Neural cell (in vitro differentiated cells): ENCODE measurements around the gene CD160. TPM values are rescaled to one million over a fixed set of nuclear protein-coding genes. Genes with fewer than 3 reads are reported as not detected.

Experiments
- H2AFZ ChIP-seq: fragments of 200-600, 300-800 bp; sonication (generic), shearing (Covaris generic); 2 replicates; pipeline ENCODE4 v1.6.0; 2014; ENCODE audit warnings: low read depth, mild to moderate bottlenecking, antibody characterized with exemption, low read length, moderate library complexity
- H3F3A ChIP-seq: fragments of 200-600 bp; shearing (Covaris generic); 2 replicates; pipeline ENCODE4 v1.6.1; 2016; ENCODE audit warnings: mild to moderate bottlenecking, moderate library complexity, mixed read lengths, antibody characterized with exemption, low read length; ENCODE audit not compliant: insufficient read depth, poor library complexity, severe bottlenecking
- H3K27ac ChIP-seq: fragments of 200-600, 300-800 bp; sonication (generic), shearing (Covaris generic); 2 replicates; pipeline ENCODE4 v1.5.1; 2014; ENCODE audit warnings: mild to moderate bottlenecking, low read length, moderate library complexity
- H3K27me3 ChIP-seq: fragments of 300-800, 200-600 bp; sonication (generic), shearing (Covaris generic); 2 replicates; pipeline ENCODE4 v1.6.0; 2014; ENCODE audit warnings: mild to moderate bottlenecking, low read depth, low read length, moderate library complexity; ENCODE audit not compliant: insufficient read depth
- H3K36me3 ChIP-seq: fragments of 300-800, 200-600 bp; sonication (generic), shearing (Covaris generic); 2 replicates; pipeline ENCODE4 v1.5.1; 2014; ENCODE audit warnings: mild to moderate bottlenecking, antibody characterized with exemption, low read length, moderate library complexity; ENCODE audit not compliant: insufficient read depth
- H3K4me2 ChIP-seq: fragments of 300-800, 200-600 bp; sonication (generic), shearing (Covaris generic); 2 replicates; pipeline ENCODE4 v1.6.0; 2014; ENCODE audit warnings: mild to moderate bottlenecking, low read length
- H3K4me3 ChIP-seq: fragments of 300-800, 200-600 bp; sonication (generic), shearing (Covaris generic); 2 replicates; pipeline ENCODE4 v1.5.1; 2014; ENCODE audit warnings: mild to moderate bottlenecking, low read length, moderate library complexity
- H3K79me2 ChIP-seq: fragments of 200-600 bp; shearing (Covaris generic); replicated peaks from 2 replicates; pipeline ENCODE4 v1.6.0; 2014; ENCODE audit warnings: mild to moderate bottlenecking, low read length, moderate library complexity; ENCODE audit not compliant: insufficient read depth
- H3K9ac ChIP-seq: fragments of 300-800, 200-600 bp; sonication (generic), shearing (Covaris generic); 2 replicates; pipeline ENCODE4 v1.6.1; 2016; ENCODE audit warnings: mild to moderate bottlenecking, low read length, mixed read lengths
- H3K9me2 ChIP-seq: fragments of 200-600 bp; shearing (Covaris generic); 2 replicates; pipeline ENCODE4 v1.6.1; 2016; ENCODE audit warnings: mild to moderate bottlenecking, low read length, mixed read lengths; ENCODE audit not compliant: insufficient read depth
- H3K9me3 ChIP-seq: fragments of 200-600, 300-800 bp; sonication (generic), shearing (Covaris generic); 2 replicates; pipeline ENCODE4 v1.6.1; 2016; ENCODE audit warnings: mild to moderate bottlenecking, mixed run types, low read length, moderate library complexity, mixed read lengths
- H4K20me1 ChIP-seq: fragments of 200-600 bp; shearing (Covaris generic); 2 replicates; pipeline ENCODE4 v1.6.1; 2016; ENCODE audit warnings: mild to moderate bottlenecking, mixed run types; ENCODE audit not compliant: insufficient read depth
- EP300 ChIP-seq: fragments of 450-650 bp; conservative IDR thresholded peaks from 2 replicates; pipeline ENCODE4 v1.6.1; 2014; ENCODE audit warnings: antibody characterized with exemption, mild to moderate bottlenecking, moderate library complexity; ENCODE audit not compliant: poor library complexity, severe bottlenecking
- EZH2 ChIP-seq: fragments of 200-600, 300-800 bp; shearing (Covaris generic), sonication (generic); IDR thresholded peaks from 2 replicates; pipeline ENCODE4 v1.6.1; 2014; ENCODE audit warnings: antibody characterized with exemption, low read length, borderline replicate concordance, mild to moderate bottlenecking; ENCODE audit not compliant: insufficient read depth, poor library complexity, severe bottlenecking
- MXI1 ChIP-seq: fragments of 450-650 bp; conservative IDR thresholded peaks from 2 replicates; pipeline ENCODE4 v1.6.1; 2014; ENCODE audit warnings: antibody characterized with exemption, mild to moderate bottlenecking; ENCODE audit not compliant: poor library complexity, severe bottlenecking
- POLR2AphosphoS5 ChIP-seq: IDR thresholded peaks from 2 replicates; pipeline ENCODE4 v1.6.1; 2012
- RAD21 ChIP-seq: fragments of 450-650 bp; conservative IDR thresholded peaks from 2 replicates; pipeline ENCODE4 v1.6.1; 2014; ENCODE audit warnings: antibody characterized with exemption, mild to moderate bottlenecking, moderate library complexity
- SMC3 ChIP-seq: fragments of 450-650 bp; conservative IDR thresholded peaks from 2 replicates; pipeline ENCODE4 v1.6.1; 2014; ENCODE audit warnings: antibody characterized with exemption, mild to moderate bottlenecking, moderate library complexity; ENCODE audit not compliant: poor library complexity
- TAF1 ChIP-seq: IDR thresholded peaks from 2 replicates; pipeline ENCODE4 v1.6.1; 2012; ENCODE audit warnings: low read depth
- polyA plus RNA-seq: library from polyadenylated mRNA; depleted of rRNA; stranded (reverse); fragments of >200 nt; gene quantifications from 2 replicates; pipeline ENCODE4 v1.2.3, GENCODE V29; 2014
- TF ChIP-seq, protein P1 (sequence below): IDR thresholded peaks from 2 replicates; pipeline ENCODE4 v1.6.1; 2012; ENCODE audit warnings: borderline replicate concordance
- TF ChIP-seq, protein P2 (sequence below): fragments of 450-650 bp; IDR thresholded peaks from 2 replicates; pipeline ENCODE4 v1.5.1; 2014; ENCODE audit warnings: antibody characterized with exemption, mild to moderate bottlenecking, moderate library complexity; ENCODE audit not compliant: poor library complexity, severe bottlenecking

The CD160 gene
- polyA plus RNA-seq, 1 donor from 2014 or later = not detected

DNA sequence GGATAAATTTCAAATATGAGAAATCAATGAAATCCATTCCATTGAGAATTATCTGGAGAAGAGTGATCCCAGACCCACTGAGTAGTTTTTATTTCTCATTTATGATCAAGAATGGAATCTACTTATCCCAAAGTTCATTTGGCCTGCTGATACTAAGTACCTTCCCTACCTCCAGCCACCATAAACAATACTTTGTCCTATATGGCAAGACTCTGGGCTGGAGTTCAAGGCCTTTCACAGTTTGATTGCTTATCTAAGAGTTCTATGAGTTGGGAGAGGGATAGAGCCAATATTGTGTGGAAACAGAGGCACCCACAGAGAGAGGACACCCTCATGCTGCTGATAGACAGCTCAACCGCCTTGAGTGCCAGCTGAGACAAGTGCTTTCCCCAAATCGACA lies 17.2 kb upstream of the CD160 start:
- Histone ChIP-seq H4K20me1 (no peaks in the 10 kb centered on the region), H3K4me2 (no peak overlapping the region), H3K36me3 (no peaks in the 10 kb centered on the region), H3K27me3 (no peaks in the 10 kb centered on the region), H3K9me2 (no peaks in the 10 kb centered on the region), H3K9me3 (no peaks in the 10 kb centered on the region), H3K79me2 (no peaks in the 10 kb centered on the region), H3F3A (no peaks in the 10 kb centered on the region), H3K4me3 (no peak overlapping the region), H3K9ac (no peak overlapping the region), H2AFZ (no peak overlapping the region), H3K27ac (no peak overlapping the region)
- no peak for TF ChIP-seq POLR2AphosphoS5
- TF ChIP-seq, protein P1, sequence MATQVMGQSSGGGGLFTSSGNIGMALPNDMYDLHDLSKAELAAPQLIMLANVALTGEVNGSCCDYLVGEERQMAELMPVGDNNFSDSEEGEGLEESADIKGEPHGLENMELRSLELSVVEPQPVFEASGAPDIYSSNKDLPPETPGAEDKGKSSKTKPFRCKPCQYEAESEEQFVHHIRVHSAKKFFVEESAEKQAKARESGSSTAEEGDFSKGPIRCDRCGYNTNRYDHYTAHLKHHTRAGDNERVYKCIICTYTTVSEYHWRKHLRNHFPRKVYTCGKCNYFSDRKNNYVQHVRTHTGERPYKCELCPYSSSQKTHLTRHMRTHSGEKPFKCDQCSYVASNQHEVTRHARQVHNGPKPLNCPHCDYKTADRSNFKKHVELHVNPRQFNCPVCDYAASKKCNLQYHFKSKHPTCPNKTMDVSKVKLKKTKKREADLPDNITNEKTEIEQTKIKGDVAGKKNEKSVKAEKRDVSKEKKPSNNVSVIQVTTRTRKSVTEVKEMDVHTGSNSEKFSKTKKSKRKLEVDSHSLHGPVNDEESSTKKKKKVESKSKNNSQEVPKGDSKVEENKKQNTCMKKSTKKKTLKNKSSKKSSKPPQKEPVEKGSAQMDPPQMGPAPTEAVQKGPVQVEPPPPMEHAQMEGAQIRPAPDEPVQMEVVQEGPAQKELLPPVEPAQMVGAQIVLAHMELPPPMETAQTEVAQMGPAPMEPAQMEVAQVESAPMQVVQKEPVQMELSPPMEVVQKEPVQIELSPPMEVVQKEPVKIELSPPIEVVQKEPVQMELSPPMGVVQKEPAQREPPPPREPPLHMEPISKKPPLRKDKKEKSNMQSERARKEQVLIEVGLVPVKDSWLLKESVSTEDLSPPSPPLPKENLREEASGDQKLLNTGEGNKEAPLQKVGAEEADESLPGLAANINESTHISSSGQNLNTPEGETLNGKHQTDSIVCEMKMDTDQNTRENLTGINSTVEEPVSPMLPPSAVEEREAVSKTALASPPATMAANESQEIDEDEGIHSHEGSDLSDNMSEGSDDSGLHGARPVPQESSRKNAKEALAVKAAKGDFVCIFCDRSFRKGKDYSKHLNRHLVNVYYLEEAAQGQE = no peak
- TF ChIP-seq, protein P2, sequence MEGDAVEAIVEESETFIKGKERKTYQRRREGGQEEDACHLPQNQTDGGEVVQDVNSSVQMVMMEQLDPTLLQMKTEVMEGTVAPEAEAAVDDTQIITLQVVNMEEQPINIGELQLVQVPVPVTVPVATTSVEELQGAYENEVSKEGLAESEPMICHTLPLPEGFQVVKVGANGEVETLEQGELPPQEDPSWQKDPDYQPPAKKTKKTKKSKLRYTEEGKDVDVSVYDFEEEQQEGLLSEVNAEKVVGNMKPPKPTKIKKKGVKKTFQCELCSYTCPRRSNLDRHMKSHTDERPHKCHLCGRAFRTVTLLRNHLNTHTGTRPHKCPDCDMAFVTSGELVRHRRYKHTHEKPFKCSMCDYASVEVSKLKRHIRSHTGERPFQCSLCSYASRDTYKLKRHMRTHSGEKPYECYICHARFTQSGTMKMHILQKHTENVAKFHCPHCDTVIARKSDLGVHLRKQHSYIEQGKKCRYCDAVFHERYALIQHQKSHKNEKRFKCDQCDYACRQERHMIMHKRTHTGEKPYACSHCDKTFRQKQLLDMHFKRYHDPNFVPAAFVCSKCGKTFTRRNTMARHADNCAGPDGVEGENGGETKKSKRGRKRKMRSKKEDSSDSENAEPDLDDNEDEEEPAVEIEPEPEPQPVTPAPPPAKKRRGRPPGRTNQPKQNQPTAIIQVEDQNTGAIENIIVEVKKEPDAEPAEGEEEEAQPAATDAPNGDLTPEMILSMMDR = no peak

DNA sequence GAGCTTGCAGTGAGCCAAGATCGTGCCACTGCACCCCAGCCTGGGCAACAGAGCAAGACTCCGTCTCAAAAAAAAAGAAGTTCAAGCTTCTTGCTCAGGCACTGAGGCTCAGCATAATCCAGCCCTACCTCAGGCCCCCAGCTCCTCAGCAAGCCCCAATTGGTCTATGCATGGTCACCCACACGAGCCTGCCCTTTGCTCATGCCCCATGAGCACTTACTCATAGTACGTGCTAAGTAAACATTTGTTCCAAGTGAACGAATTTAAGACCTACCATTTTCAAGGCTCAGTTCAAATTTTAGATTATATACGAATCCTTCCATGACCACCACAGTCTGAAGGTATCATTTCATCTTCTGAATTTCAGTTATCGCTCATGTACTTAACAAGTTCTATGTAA lies 16.5 kb upstream of the CD160 start:
- no peaks in the 10 kb centered on the region for H3K36me3 ChIP-seq
- H3K9me3 ChIP-seq = no peaks in the 10 kb centered on the region
- TF ChIP-seq EP300 = no peak
- TF ChIP-seq, protein P2 = no peak
- TF ChIP-seq MXI1 = no peak
- TF ChIP-seq EZH2 = no peak
- no peak for TF ChIP-seq RAD21
- TF ChIP-seq POLR2AphosphoS5 = no peak
- no peak for TF ChIP-seq TAF1
- TF ChIP-seq, protein P1 = no peak
- TF ChIP-seq SMC3 = no peak
- H3K9me2 ChIP-seq = no peaks in the 10 kb centered on the region
- no peaks in the 10 kb centered on the region for H4K20me1 ChIP-seq
- no peak overlapping the region for H3K4me2 ChIP-seq
- H3K27ac ChIP-seq = no peak overlapping the region
- H3K27me3 ChIP-seq = no peaks in the 10 kb centered on the region
- H3F3A ChIP-seq = no peaks in the 10 kb centered on the region
- no peaks in the 10 kb centered on the region for H3K79me2 ChIP-seq
- H3K4me3 ChIP-seq = no peak overlapping the region
- H2AFZ ChIP-seq = no peak overlapping the region
- H3K9ac ChIP-seq = no peak overlapping the region
